GM19023 (cell line): ENCODE data around the gene NAV2.
"Not testable (repeated sequence)": the region's sequence is repeated elsewhere in the genome, so short reads cannot be mapped to it uniquely, and the experiment has no call there.

Experiments used
- ATAC-seq: cut with Tn5 transposase; IDR thresholded peaks from one replicate; pipeline ENCODE4 v1.9.1; 2021; ENCODE audit warnings: mild to moderate bottlenecking, moderate library complexity; ENCODE audit not compliant: unreplicated experiment

NAV2 gene

DNA sequence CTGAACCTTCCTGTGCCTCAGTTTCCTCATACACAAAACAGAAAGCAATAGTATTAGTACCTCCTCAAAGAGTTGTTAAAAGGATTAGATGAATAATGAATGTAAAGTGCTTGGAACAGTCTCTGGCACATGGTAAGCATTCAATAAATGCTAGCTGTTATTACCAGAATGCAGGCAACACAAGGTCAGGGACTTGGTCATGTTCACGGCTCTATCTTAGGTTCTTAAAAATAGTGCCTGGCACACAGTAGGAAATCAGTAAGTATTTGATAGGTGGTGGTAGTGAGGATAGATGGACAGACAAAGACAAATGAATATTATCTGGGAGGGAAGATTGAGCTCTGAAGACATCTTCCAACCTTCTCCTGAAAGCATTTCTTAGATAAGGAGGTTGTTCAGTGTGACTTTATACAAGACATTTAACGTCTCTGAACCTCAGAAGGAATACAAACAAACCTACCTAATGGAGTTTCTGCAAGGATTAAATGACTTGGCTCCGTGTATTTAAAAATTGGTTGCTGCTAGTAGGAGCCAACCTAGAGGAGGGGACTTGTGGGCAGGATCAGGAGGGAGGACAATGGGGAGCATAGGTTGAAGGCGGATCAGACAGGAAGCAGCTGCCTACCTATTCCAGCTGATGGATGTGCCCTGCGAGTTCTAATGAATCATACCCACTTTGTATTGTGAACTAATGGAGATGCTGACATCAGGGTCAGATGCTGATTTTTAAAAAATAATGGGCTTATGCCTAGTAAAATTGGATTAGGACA lies 353.6 kb downstream of the NAV2 start:
- ATAC-seq: no peak

DNA sequence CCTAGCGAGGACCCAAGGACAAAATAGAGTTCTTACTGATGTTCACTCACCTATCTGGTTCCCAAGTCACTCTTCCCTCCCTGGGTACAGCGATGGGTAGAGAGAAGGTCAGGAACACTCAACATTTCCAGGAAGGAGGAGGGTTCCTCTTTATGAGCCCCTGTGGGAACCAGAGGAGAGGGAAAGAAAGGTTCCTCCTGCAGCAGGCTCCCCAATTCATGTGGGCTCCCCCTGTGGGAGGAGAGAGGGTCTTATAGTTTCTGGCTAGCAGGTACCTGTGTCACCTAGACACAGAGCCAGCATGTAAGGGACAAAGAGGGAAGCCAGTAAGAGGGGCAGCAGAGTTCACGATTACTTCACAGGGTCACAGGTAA lies 354.1 kb downstream of the NAV2 start:
- no peak for ATAC-seq

DNA sequence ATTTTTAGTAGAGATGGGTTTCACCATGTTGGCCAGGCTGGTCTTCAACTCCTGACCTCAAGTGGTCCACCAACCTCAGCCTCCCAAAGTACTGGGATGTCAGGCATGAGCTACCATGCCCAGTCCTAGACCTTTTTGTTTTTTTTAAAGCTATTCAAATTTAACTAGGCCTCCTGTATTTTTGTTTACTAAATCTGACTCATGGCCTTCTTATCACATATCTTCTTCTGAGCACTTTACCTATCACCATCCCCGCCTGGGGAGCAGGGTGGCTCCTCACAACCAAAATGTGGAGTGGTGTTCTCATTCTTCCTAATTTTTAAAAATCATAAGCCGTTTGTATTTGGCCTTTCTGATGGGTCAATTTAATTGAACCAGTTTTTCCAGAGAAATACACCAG lies 355.0 kb downstream of the NAV2 start:
- ATAC-seq: no peak

DNA sequence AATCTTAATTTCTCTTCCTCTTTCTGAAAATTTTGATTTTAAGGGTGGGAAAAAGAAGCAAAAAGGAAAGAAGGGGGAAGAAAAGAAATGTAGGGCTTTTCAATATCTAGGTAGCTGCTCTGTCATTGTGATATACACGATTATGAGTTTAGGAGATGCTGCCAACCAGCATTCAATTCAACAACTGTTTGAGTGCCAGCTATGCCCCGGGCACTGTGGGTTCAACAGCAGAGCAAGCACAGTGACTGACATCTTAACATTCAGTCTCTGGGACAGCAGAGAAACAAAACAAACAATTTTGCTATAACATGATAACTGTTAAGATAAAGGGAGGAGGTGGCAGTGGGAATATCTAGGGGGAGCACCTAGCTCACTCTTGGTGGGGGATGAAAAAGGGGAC lies 356.1 kb downstream of the NAV2 start:
- no peak for ATAC-seq

DNA sequence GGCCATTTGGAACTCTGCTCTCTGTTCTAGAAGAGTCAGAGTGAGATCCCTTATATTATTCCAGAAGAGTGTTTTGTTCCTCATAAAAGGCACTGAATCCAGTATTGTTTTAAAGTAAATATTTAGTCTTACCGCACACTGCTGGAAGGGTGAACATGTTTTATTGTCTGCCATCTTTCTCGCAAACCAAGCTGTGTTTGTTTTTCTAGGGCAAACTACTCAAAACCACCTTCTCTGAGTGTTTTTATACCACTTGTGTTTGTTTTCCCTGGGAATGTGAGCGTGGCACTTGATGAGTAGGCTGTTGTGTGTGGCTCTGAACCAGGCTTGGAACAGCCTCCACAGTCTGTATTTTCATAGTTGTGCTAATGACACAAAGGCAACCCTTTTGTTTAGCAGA lies 357.8 kb downstream of the NAV2 start:
- no peak for ATAC-seq

DNA sequence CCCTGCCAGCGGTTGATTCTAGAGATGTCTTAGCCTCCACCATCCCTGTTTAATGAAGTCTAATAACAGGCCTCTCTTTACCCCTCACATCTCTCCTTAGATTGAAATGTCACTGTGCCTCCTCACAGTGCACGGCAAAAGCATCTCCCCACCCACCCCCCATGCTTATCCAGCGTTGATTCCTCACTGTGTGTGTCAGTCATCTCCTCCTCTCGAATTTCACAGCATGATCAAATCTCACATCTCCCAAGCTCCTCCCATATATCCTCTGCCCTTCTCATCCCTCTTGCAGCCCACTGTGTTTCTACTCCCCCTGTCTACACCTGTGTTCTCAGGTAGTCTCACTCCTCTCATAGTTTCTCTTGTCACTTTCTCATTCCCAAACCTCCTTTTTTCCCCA lies 363.0 kb downstream of the NAV2 start:
- no peak for ATAC-seq

DNA sequence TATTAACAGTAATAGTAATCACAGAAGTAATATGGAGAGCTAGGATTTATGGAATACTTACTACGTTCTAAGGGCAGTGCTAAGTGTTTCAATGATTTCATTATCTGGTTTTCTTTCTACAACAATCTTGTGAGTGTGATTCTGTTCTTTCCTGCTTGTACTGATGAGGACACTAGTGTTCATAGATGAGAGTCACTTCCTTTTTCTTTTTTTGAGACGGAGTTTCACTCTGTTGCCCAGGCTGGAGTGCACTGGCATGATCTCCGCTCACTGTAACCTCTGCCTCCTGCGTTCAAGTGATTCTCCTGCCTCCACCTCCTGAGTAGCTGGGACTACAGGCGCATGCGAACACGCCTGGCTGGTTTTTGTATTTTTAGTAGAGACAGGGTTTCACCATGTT lies 366.2 kb downstream of the NAV2 start:
- ATAC-seq: no peak

DNA sequence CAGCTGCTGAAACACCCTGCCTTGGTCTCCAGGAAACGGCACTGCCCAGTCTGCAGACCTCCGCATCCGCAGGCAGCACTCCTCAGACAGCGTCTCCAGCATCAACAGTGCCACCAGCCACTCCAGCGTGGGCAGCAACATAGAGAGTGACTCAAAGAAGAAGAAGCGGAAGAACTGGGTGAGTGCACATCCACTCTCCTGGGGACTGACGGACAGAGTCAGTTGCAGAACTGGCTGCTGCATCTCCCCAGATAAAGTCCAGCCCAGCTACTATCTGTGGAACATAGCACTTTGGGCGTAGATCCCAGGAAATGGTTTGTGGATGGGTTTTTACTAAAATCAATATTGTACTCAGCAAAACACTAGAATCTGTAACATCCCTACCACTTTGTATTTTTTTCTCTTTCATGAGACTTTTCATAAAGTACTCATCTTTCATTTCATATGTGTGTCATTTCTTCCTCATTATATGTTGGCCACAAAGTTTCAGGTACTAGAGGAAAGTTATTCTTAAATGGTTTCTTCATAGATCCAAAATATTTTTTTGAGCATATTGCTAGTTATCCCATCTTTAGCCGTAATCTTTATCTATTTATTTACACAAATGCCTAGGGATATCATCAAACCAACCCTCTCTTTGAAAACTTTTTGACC lies 367.5 kb downstream of the NAV2 start:
- ATAC-seq: no peak

DNA sequence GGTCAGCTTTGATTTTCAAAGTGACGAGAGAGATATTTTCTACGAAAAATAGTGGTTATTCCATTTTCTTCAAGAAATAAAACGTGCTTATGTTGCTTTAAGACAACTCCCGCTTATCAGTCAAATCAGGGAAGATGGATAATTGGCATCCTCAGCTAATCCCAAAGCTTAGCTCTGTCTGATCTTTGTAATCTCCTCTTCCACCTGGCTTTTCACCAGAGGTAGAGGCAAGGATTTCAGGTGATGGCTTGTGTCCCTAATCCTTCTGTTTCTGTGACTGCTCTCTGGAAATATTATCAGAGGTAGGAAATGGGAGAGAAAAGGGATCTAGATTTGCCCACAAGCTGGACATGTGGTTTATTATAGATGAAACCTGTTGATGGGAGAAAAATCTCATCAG lies 368.7 kb downstream of the NAV2 start:
- no peak for ATAC-seq

DNA sequence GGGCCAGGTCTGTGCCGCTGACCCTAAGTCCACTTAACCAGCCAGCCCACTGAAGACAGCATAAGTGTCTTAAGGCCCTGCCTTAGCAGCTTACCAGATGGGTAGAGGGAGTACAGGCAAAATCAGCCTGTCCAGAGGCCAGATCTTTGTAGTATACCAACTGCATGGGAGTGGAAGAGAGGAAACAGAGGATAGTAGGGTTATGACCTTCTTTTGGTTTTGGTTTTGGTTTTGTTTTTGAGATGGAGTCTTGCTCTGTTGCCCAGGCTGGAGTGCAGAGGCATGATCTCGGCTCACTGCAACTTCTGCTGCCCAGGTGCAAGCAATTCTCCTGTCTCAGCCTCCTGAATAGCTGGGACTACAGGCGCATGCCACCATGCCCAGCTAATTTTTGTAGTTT lies 371.2 kb downstream of the NAV2 start:
- not testable (repeated sequence) for ATAC-seq

DNA sequence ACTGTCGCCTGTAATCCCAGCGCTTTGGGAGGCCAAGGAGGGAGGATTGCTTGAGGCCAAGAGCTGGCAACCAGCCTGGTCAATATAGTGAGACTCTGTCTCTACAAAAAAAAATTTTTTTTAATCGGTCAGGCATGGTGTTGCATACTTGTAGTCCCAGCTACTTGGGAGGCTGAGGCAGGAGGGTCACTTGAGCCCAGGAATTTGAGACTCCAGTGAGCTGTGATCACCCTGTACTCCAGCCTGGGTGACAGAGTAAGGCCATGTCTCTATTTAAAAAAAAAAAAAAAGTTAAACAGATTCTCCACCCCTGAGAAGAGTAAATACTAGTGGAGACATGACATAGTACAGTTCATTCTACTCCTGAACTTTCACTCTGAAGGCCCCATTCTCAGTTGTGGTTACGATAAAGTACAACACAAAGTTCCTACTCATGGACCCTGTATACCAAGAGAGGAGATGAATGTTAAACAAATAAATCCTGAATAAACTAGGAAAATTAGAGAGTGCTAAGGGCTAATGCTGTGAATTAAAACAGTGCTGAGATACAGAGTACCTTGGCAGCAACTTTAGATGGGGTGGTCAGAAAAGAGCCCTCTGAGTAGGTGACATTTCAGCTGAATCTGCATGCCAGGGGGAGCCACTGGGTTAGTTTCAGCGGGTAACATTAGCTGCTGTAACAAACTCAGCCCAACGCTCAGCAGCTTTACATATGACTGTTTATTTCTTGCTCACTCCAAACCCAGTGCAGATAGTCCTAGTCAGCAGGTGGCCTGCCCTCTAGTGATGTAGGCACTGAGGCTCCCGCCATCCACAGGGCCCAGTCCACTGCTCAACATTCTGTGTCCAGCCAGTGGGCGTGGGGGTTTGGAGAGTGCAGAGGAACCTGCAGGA lies 372.5 kb downstream of the NAV2 start:
- no peak for ATAC-seq

DNA sequence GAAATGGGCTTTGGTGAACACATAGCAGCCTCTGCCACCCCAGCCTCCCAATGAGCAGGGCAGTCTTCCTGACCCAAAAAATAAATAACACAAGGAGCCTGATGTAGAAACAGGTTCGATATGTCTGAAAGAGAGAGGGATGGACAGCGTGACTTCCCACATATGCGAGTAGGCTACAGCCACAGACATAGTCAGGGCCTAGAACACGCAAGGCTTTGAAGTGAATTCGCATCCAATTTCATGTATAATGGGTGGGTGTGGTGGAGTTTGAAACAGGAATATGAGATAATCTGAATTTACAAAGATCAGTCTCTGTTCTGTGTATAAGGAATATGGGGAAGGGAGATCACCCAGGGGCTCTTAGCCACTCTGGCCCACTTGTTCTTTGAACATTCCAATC lies 373.3 kb downstream of the NAV2 start:
- ATAC-seq: no peak

DNA sequence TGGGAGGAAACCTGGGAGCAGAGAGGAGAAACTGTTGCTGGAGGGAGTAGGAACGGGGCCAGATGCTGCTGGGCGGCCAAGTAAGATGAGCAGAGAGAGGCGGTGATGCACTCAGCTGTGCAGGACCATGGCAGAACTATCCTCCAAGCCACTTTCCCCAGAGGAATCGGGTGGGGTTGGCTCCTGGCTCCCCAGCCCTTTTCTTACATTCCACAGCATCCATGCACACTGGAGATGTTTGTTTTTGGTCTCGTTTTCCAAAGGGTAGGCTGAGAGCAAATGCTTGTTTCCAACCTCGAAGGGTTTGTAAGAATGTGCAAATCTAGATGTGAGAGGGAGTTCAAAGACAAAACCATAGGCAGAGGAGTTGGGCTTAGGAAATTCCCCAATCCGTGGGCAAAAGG lies 374.5 kb downstream of the NAV2 start:
- no peak for ATAC-seq

DNA sequence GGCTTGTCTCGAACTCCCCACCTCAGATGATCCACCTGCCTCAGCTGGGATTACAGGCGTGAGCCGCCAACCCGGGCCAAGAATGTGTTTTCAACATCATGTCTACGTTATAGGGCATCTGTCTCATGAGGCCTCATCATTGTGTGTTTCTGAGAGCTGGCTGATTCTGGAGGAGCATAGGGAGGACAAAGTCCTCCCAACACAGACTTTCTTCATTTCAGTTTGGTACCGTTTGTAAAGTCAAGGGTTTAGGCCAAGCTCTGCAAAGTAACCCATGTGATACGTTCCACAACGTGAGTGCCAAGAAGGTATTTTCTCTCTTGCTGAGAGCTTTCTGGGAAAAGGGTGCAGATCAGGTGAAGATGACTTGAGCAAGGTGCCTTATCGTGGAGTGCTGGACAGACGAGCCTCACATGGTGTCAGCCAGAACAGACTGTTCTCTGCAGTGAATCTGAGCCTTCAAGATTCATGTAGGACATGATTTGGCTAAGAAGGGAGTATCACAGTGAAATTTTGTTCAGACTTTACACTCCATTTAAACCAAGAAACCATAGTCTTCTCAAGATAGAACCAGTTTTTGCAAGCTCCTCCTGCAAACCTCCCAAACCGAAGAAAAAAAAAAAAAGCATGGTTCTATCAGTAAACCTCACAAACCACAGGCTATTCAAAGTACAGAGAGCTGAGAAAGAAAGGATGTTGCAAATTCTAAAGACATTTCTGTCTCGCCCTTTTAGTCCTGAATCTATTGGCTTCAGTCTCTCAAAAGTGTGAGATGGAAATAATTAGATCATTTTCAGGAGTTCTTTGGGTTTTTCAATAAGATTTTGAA lies 376.0 kb downstream of the NAV2 start:
- no peak for ATAC-seq

DNA sequence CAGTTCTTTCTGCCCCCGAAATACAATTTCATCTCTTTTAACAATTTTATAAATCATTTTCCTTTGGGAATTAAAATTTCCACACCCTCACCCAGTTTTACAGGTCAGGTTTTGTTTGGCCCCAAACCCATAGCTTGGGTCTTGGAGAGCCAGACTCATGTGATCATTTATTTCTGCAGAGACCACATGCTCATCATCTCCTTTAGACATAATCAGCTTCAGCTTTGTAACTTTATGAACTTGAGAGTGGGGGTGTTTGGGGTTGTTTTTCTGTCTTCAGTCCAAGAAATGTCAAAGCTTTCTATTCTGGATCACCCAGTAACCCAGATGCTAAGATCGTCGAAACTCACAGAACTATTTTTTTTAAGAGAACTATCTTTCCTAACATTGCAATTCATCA lies 376.7 kb downstream of the NAV2 start:
- no peak for ATAC-seq

DNA sequence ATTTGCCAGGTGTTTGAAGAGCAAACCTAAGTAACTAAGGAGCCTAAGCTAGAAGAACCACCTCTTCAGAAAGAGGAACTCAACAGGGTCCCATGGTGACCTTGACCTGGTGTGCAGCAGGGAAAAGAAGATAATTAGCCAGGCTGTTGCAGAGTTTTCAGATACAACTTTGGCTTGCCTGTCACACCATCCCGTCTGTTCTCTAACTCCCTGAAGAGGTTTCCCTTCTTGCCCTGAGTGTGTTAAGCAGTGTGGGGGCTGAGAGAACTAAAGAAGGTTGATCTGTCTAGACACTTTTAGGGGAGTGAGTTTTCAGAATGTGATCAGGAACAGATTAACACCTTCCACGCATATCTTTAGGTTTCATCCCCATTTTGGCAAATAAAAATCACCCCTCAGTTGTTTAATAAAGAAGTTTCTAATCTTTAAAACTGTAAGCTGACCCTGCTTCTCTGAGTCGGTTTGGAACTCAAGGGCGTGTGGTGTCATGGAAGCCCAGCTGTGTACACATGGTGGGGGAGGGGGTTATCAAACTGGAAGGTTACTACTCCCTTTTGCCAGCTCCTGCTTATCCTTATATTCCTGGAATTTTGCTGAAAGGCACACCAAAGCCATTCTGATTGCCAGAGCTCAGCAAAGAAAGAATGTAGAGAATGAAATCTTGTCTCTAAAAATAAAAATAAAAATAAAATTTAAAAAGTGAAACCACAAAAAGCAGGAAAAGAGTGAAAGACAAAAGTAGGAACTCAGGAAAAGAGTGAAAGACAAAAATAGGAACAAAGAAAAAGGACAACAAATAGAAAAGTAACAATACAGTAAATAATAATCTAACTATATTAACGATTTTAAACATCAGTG lies 377.4 kb downstream of the NAV2 start:
- no peak for ATAC-seq

DNA sequence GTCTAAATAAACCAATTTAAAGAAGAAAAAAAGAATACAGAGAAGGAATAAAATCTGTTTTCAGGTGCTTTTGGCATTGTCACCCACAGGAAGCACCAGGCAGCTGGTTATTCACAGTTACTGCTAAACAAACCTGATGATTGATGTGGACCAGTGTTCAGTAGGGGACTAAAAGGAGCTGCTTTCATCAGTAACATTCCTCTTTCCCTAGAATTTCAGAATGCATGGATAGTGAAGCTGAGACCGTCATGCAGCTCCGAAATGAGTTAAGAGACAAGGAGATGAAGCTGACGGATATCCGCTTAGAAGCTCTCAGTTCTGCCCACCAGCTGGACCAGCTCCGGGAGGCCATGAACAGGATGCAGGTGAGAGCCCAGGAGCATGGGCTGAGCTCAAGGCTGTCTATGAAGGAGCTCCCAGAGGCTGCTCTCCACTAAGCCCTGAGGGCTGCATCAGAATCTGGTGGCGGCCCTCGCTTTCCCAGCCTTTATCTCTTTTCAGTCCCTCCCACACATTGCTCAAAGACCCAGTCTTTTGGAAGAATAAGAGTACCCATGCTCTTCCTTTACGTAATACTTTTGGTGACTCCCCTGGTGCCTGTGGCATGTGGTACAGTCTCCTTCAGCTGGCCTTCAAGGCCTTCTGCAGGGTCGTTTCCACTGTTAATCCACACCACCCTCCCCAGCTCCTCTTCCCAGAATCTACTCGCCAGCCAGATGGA lies 378.2 kb downstream of the NAV2 start:
- ATAC-seq: no peak

DNA sequence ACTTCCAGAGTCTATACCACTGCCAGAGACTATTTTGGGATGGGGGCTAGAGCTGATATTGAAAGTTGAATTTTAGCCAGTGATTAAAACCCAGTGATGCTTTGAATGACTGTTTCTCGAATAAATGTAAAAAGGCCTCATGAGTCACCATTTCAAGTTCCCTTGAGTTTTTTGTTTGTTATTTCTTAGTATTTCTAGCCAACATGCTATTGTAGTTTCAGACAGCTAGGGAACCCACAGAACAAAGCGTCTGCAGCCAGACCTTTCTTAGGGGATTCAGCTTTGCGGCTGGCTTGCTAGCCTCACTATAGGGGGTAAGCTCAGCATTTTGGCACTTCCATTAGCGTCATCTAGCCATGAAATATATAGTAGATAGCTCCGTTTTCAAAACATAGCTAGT lies 381.1 kb downstream of the NAV2 start:
- ATAC-seq: no peak

DNA sequence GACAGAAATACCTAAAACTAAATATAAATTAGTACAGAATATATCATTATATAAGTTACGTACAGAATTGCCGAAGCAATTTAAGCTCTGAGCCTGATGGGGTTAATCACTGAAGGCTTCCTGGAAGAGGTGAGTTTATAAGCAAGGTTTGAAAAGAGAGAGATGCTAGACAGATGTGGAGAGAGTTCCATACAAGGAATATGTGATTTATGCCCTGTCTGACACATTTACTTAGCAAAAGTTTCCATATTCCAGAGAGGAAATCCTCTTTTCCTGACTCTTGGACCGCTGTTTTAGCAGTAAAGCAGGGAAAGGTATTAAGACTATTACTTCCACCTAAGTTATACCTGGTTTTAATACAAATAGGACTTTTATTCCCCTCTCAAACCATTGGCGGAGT lies 382.6 kb downstream of the NAV2 start:
- no peak for ATAC-seq
